Measurements from ENCODE around the gene EIPR1.

DNA sequence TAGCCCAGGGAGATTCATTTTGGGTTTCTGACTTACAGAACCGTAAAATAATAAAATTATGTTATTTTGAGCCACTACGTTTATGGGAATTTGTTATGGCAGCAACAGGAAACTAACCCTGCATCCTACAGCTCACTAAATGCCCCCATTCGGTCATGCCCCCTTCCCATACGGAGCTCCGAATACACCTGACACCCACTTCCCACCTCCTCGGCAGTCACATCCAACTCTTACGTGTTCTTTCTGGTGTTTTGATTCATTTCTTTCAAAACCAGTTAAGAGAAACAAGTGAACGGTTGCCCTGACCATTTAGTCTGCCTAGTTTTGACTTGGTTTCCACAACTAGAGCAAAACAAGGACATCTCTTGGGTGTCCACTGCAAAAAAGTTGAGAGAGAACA lies 19.7 kb downstream of the EIPR1 start:
- no peak for TF ChIP-seq CTCF (conservative IDR thresholded peaks at IDR 0.05 in 1 of 2, IDR thresholded peaks at IDR 0.05 in 1 of 2; ENCODE audit: extremely low read depth in 1 of 2, insufficient read depth in 1 of 2, low read depth in 1 of 2, low read length in 2 of 2)
- no peak for TF ChIP-seq EZH2 (IDR thresholded peaks at IDR 0.05; ENCODE audit: borderline replicate concordance, low read length)

Data from mammary epithelial cell (primary cell).